Bone marrow (tissue), 2 donors: Measurements from ENCODE around the gene PRKN.

Experiments used
- DNase-seq, 2 donors: peaks; one replicate each; lab custom pipeline; 2025; lab: John Stamatoyannopoulos, UW

PRKN gene

GRCh38 chr6:161487694-161488093, 1239.9 kb downstream of the PRKN start:
- no peak for DNase-seq

GRCh38 chr6:161487217-161487531, 1240.4 kb downstream of the PRKN start:
- no peak for DNase-seq

- DNase-seq = no peak
These were observed 1241.0 kb downstream of the PRKN start for GRCh38 chr6:161486361-161487216.

- DNase-seq = no peak
These were observed 1245.1 kb downstream of the PRKN start for GRCh38 chr6:161482517-161482858.

- DNase-seq = no peak
These were observed 1245.6 kb downstream of the PRKN start for GRCh38 chr6:161481786-161482516.

GRCh38 chr6:161480421-161481155, 1247.0 kb downstream of the PRKN start:
- DNase-seq = no peak

GRCh38 chr6:161479376-161479775, 1248.2 kb downstream of the PRKN start:
- no peak for DNase-seq

- DNase-seq = no peak
These were observed 1249.6 kb downstream of the PRKN start for GRCh38 chr6:161477876-161478425.

- no peak for DNase-seq
These were observed 1250.9 kb downstream of the PRKN start for GRCh38 chr6:161476711-161477110.

- DNase-seq = no peak
These were observed 1262.2 kb downstream of the PRKN start for GRCh38 chr6:161465403-161465802.

GRCh38 chr6:161463071-161463470, 1264.5 kb downstream of the PRKN start:
- no peak for DNase-seq

GRCh38 chr6:161462148-161462547, 1265.4 kb downstream of the PRKN start:
- no peak for DNase-seq

GRCh38 chr6:161459008-161459615, 1268.5 kb downstream of the PRKN start:
- no peak for DNase-seq

GRCh38 chr6:161458201-161458951, 1269.2 kb downstream of the PRKN start:
- DNase-seq = no peak

GRCh38 chr6:161455848-161456247, 1271.7 kb downstream of the PRKN start:
- DNase-seq = no peak

GRCh38 chr6:161453558-161453957, 1274.0 kb downstream of the PRKN start:
- DNase-seq = no peak

GRCh38 chr6:161452241-161452640, 1275.3 kb downstream of the PRKN start:
- DNase-seq = no peak

GRCh38 chr6:161449521-161449920, 1278.0 kb downstream of the PRKN start:
- DNase-seq = no peak

- no peak for DNase-seq
These were observed 1280.6 kb downstream of the PRKN start for GRCh38 chr6:161446949-161447348.

GRCh38 chr6:161446296-161446925, 1281.2 kb downstream of the PRKN start:
- no peak for DNase-seq
